Pancreas (tissue), 10 donors: ENCODE data around the gene EEF1G. TPM values are rescaled to one million over a fixed set of nuclear protein-coding genes. Genes with fewer than 3 reads are reported as not detected.

ENCODE experiments used
- ATAC-seq, 4 donors: fragments of 200-7000 bp; cut with Tn5 transposase; one replicate each; pipeline versions ENCODE4 v1.8.0 to v1.9.1; 2020; ENCODE audit warnings: mild to moderate bottlenecking in 4 of 4, moderate library complexity in 4 of 4
- DNase-seq, 6 donors: peaks; one replicate each; pipeline ENCODE4 v3.0.0-alpha.2; 2020
- FAIRE-seq: peaks from 2 replicates; lab custom pipeline; 2012; peaks lifted over from hg19 to GRCh38; lab: Jason Lieb, UNC
- H3K27ac ChIP-seq, 4 donors: fragments of 200-600 bp; sonication (generic); 1 replicate in 3 of 4; 2 replicates in 1 of 4; pipeline versions ENCODE4 v1.5.0 to v1.8.0; 2020
- H3K27me3 ChIP-seq, 4 donors: fragments of 200-600 bp; one replicate each; pipeline ENCODE4 v1.8.0; 2021
- H3K36me3 ChIP-seq, 3 donors: fragments of 200-600 bp; sonication (generic) in 1 of 3; one replicate each; pipeline versions ENCODE4 v1.5.0 to v1.8.0; 2020 to 2021
- H3K4me1 ChIP-seq, 3 donors: fragments of 200-600 bp; one replicate each; pipeline ENCODE4 v1.8.0; 2021
- H3K4me3 ChIP-seq, 4 donors: fragments of 200-600 bp; sonication (generic) in 2 of 4; one replicate each; pipeline versions ENCODE4 v1.5.0 to v1.8.0; 2020 to 2021
- H3K9me3 ChIP-seq, 4 donors: fragments of 200-600 bp; one replicate each; pipeline ENCODE4 v1.8.0; 2021
- CTCF ChIP-seq, 4 donors: fragments of 200-600 bp; sonication (generic) in 3 of 4; IDR thresholded peaks; one replicate each; pipeline versions ENCODE4 v1.5.0 to v1.8.0; 2021; ENCODE audit warnings: antibody characterized with exemption in 4 of 4
- WGBS, 2 donors: extraction: QIAGEN DNeasy Blood & Tissue Kit; methylation state at CpG; one replicate each; pipeline ENCODE4 v1.1.7; 2013; 5-methylcytosine and 5-hydroxymethylcytosine counted together
- intact Hi-C, 3 donors: fragments of 100-400 bp; cut with DNase I; formaldehyde crosslinking; loops; one replicate each; pipeline versions ENCODE4 v1.11.1 to v1.14.2; 2022
- polyA plus RNA-seq, 2 donors: library from polyadenylated mRNA; stranded (reverse); fragments of 200-250 nt; gene quantifications; one replicate each; pipeline ENCODE4 v1.2.3, GENCODE V29; 2013
- total RNA-seq, 6 donors: library from RNA; stranded (reverse); fragmentation: NEBNext Ultra II Directional in 4 of 6; extraction: Animal tissue kit (Norgen Biotek cat#: 25700) in 4 of 6; gene quantifications; one replicate each; pipeline versions ENCODE4 v1.2.1 to v1.2.4, GENCODE V29; 2021 to 2023
- donor health status: healthy with polysubstance abuse.
- donor health status: DM: no; HTN: no; CAD: no; lungs with moderate emphysema.
- donor health status: DM: no; HTN: no; CAD: no.
- donor health status: control.
- donor health status: control.
- donor health status: Bipolar disorder and iron deficiency.
- donor health status: DM: yes; HTN: yes; CAD: no.
- donor health status: DM: no; HTN: no; CAD: no.
- donor health status: DM: no; HTN: no; CAD: no.
- donor health status: DM: yes; HTN: yes; CAD: no.

EEF1G gene
- total and polyA plus RNA-seq, 8 donors: 630 to 1,171 (median 915) TPM

DNA sequence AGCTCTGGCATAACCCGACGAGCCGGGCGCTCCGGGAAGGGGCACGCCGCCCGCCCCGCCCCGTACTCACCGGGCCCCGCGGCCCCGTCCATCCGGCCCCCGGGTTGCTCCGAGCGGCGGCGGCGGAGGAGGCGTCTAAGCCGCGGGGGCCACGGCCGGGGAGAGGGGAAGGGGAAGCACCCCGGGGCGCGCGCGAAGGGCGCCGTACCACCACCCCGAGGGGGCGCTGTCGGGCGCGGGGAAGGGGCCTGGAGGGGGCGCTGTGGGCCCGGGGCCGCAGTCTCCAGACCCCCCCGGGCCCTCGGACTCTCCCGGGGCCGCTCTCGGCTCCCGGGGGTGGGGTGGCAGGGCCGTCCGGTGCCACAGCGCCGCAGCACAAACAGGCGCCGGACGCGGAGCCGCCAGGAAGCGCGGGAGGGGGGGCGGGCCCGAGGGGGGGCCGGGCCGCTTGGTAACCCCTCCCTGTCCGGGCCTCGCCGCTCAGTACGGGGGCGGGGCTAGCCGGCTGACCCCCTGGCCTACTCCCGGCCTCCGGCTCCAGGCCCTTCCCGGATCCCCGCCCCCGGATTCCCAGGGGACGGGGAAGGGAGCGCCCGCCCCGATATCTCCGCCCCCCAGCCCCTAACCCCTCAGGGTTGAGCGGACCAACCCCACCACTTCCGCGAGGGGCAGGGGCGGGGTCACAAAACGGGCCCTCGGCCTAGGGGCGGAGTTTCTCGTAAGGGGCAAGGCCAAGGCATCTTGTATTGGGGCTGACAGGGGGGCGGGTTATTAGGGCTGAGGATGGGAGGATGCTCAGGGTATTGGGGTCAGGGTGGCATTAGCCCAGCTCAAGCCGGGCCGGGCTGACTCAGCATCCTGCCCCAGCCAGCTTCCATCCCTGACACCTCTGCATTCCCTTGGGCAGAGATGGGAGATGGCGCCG, 38.9 kb upstream of the EEF1G start, which contains the start of the genes EML3 and ROM1:
TSS of gene EML3 (minus strand) at position 410 of the 925 bp plus-strand sequence. CDS start at position 92, 318 bp downstream.
TSS of gene ROM1 (plus strand) at position 892 of the 925 bp plus-strand sequence. CDS start at position 917, 25 bp downstream.
- FAIRE-seq (no peak), DNase-seq (peak; percentile 86 to 95 (median 88)), ATAC-seq (peak; percentile 79 to 86 (median 84))
- Histone ChIP-seq H3K4me1 (peaks cover 0 to 11% (median 0%) of the 10 kb centered on the region in 3 donors), H3K36me3 (no peaks in the 10 kb centered on the region), H3K27me3 (no peaks in the 10 kb centered on the region), H3K27ac (peak within 1 kb of the TSS; percentile 67 to 97 (median 93)), H3K4me3 (peak within 1 kb of the TSS; percentile 42 to 82 (median 58)), H3K9me3 (no peaks in the 10 kb centered on the region)
- WGBS, 2 donors: 3 to 6% methylated on average over 20 to 91 of the region's 91 CpGs
- TF ChIP-seq CTCF (IDR thresholded peaks at IDR 0.05): peak; percentile 83 to 93 (median 88)
- intact Hi-C loops: no loop called here

DNA sequence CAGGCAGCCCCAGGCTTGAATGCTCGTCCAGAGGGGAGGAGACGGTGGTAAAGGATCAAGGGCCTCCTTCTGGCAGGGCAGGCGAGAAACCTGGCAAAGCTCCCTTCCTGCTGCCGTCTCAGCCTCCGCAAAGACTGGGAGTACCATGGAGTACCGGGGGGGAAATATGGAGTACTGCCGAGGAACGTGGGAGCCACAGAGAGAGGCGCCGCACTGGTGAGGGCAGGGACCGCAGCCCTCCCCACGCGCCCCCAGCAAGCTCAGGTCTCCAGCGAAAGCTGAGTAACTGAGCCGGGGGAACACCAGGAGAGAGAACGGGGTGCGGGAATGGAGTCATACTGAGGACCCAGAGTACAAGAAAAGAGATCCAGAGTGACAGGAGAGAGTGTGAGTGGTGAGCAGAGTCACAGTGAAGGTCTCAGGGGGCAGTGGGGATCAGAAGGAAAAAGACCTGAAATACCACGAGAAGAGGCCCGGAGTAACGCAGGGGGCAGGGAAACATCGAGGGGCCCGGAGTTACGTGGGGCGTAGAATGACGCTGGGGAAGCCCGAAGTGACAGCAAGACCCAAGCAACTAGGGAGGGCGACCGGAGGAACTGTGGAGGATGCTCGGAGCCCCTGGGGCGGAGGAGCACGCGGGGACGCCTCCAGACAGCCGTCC, 38.1 kb upstream of the EEF1G start:
- peak overlapping the region; percentile 67 to 97 (median 93) for H3K27ac ChIP-seq
- H3K4me1 ChIP-seq: peaks cover 0 to 11% (median 0%) of the 10 kb centered on the region in 3 donors
- no peak for FAIRE-seq
- 2 to 3% methylated on average over 29 to 34 of the region's 34 CpGs for WGBS, 2 donors
- H3K36me3 ChIP-seq: no peaks in the 10 kb centered on the region
- DNase-seq: peak in 2 of 6 donors; percentile 50 to 63
- intact Hi-C loops: no loop called here
- no peaks in the 10 kb centered on the region for H3K9me3 ChIP-seq
- H3K4me3 ChIP-seq: peak overlapping the region; percentile 42 to 82 (median 58)
- ATAC-seq: peak; percentile 1 to 14 (median 4)
- no peaks in the 10 kb centered on the region for H3K27me3 ChIP-seq
- no peak for TF ChIP-seq CTCF (IDR thresholded peaks at IDR 0.05)

DNA sequence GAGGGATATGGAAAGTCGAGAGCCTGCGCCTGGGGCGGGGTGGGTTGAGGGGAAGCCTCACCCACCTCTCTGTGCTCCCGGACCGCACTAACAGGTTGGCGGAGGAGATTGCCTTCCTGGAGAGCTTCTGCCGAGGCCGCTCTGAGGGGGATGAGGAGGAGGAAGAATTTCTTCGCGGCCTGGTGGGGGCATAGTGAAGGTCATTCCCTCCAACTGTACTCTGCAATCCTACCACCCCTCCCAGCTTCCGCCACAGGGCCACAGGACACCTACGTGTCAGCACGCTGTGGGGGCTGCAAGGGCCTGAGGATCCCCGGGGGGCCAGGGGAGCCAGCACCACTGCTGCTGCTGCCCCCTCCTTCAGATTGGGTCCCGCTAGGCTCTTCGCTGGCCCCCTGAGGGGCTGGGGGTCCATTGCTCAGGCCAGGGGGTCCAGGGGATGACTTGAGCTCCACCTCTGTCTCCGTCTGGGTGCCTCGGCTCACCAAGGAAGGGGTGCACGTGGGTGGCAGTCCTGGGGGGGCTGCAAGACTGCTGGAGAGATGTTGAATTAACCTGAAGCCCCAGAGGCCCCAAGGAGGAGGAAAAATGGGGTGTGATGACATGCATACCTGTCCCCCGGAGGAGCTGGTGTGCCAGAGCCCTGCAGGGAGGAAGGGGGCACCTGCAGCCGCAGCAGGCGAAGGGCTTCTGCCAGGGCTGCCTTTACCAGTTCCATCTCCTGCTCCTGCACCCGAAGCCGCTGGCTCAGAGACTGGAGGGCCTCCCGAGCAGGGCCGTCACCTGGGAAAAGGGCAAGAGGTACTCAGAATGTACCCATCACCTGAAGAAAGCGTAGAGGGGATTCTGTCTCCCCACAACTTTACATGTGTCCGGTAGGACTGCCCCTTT, 37.4 kb upstream of the EEF1G start:
- no peak overlapping the region for H3K27ac ChIP-seq
- H3K9me3 ChIP-seq: no peaks in the 10 kb centered on the region
- WGBS, 2 donors: 78 to 81% methylated on average over 25 to 28 of the region's 28 CpGs
- peak overlapping the region in 3 of 4 donors; percentile 42 to 82 (median 71) for H3K4me3 ChIP-seq
- DNase-seq (no peak), ATAC-seq (no peak), FAIRE-seq (no peak)
- no peaks in the 10 kb centered on the region for H3K27me3 ChIP-seq
- no peak for TF ChIP-seq CTCF (IDR thresholded peaks at IDR 0.05)
- peaks cover 0 to 3% (median 0%) of the 10 kb centered on the region in 3 donors for H3K36me3 ChIP-seq
- intact Hi-C loops: no loop called here
- peaks cover 0 to 11% (median 0%) of the 10 kb centered on the region in 3 donors for H3K4me1 ChIP-seq

GRCh38 chr11:62610403-62610802, 36.7 kb upstream of the EEF1G start:
- no peak for TF ChIP-seq CTCF (IDR thresholded peaks at IDR 0.05)
- H3K36me3 ChIP-seq: peaks cover 0 to 6% (median 0%) of the 10 kb centered on the region in 3 donors
- no peak overlapping the region for H3K4me3 ChIP-seq
- no peaks in the 10 kb centered on the region for H3K27me3 ChIP-seq
- DNase-seq (no peak), ATAC-seq (no peak), FAIRE-seq (no peak)
- WGBS, 2 donors: 82 to 87% methylated on average over 6 of the region's 6 CpGs
- intact Hi-C loops: no loop called here
- H3K27ac ChIP-seq: no peak overlapping the region
- no peaks in the 10 kb centered on the region for H3K9me3 ChIP-seq
- peaks cover 0 to 11% (median 0%) of the 10 kb centered on the region in 3 donors for H3K4me1 ChIP-seq
